NCI-H2081 treated with DMSO at 0.1 percent for 48 hours (cell line): Measurements from ENCODE around the gene MYO10.
A peak's percentile ranks its signal among the peaks of the same experiment; 100 is the strongest.
"Not testable (repeated sequence)": the region's sequence is repeated elsewhere in the genome, so short reads cannot be mapped to it uniquely, and the experiment has no call there.

ENCODE experiments used
- DNase-seq: peaks from one replicate; lab custom pipeline; 2025; lab: John Stamatoyannopoulos, UW

MYO10 gene

GRCh38 chr5:16740066-16740810, 195.8 kb downstream of the MYO10 start:
- no peak for DNase-seq

GRCh38 chr5:16738393-16738792, 197.7 kb downstream of the MYO10 start:
- DNase-seq: not testable (repeated sequence)

- DNase-seq: no peak
Measured at GRCh38 chr5:16737620-16738364, 198.3 kb downstream of the MYO10 start.

- no peak for DNase-seq
Measured at GRCh38 chr5:16737209-16737608, 198.9 kb downstream of the MYO10 start.

- peak; percentile 98 for DNase-seq
Measured at GRCh38 chr5:16736158-16736995, 199.7 kb downstream of the MYO10 start.

- no peak for DNase-seq
Measured at GRCh38 chr5:16735101-16736060, 200.7 kb downstream of the MYO10 start.

- no peak for DNase-seq
Measured at GRCh38 chr5:16733331-16734006, 202.6 kb downstream of the MYO10 start.

GRCh38 chr5:16732356-16732755, 203.7 kb downstream of the MYO10 start:
- no peak for DNase-seq

GRCh38 chr5:16727755-16728325, 208.2 kb downstream of the MYO10 start:
- DNase-seq: peak; percentile 66

GRCh38 chr5:16726538-16726946, 209.5 kb downstream of the MYO10 start:
- peak; percentile 44 for DNase-seq

- no peak for DNase-seq
Measured at GRCh38 chr5:16725575-16725974, 210.5 kb downstream of the MYO10 start.

GRCh38 chr5:16723821-16724220, 212.3 kb downstream of the MYO10 start:
- DNase-seq: no peak

- DNase-seq: no peak
Measured at GRCh38 chr5:16722097-16722495, 214.0 kb downstream of the MYO10 start.

GRCh38 chr5:16721151-16722096, 214.7 kb downstream of the MYO10 start:
- peak; percentile 72 for DNase-seq

- not testable (repeated sequence) for DNase-seq
Measured at GRCh38 chr5:16718036-16718435, 218.1 kb downstream of the MYO10 start.

- peak; percentile 75 for DNase-seq
Measured at GRCh38 chr5:16713386-16713928, 222.6 kb downstream of the MYO10 start.

GRCh38 chr5:16712620-16713019, 223.5 kb downstream of the MYO10 start:
- peak; percentile 60 for DNase-seq

- DNase-seq: peak; percentile 81
Measured at GRCh38 chr5:16712178-16712577, 223.9 kb downstream of the MYO10 start.
